Panc1 (cell line): ENCODE results near the gene ABCF3. TPM values are rescaled to one million over a fixed set of nuclear protein-coding genes. Genes with fewer than 3 reads are reported as not detected.
A peak's percentile ranks its signal among the peaks of the same experiment; 100 is the strongest.

ENCODE experiments used
- ATAC-seq: fragments of 200-7000 bp; cut with Tn5 transposase; 2 replicates; pipeline ENCODE4 v1.9.1; 2020; ENCODE audit warnings: mild to moderate bottlenecking, moderate library complexity
- BruUV-seq: library from RNA; stranded (reverse); fragments of 400-500 nt; replicated peaks from 2 replicates; lab custom pipeline; 2021; lab: Mats Ljungman, UMichigan
- CTCF ChIA-PET: fragments of 300-600 bp; sonication (Branson Sonifier 250); formaldehyde crosslinking; loops from one replicate; lab custom pipeline; 2022; ENCODE audit warnings: antibody characterized with exemption; lab: Charles Lee
- POLR2A ChIA-PET: fragments of 300-600 bp; sonication (Branson Sonifier 250); formaldehyde crosslinking; loops from one replicate; lab custom pipeline; 2022; ENCODE audit warnings: antibody characterized with exemption; lab: Charles Lee
- DNase-seq: peaks from one replicate; pipeline ENCODE4 v3.0.0-alpha.2; 2010; ENCODE audit warnings: low read depth, low spot score
- H3K27ac ChIP-seq: 2 replicates; pipeline ENCODE4 v1.5.1; 2011; ENCODE audit warnings: mild to moderate bottlenecking, low read length, inconsistent platforms
- H3K27me3 ChIP-seq: fragments of 200-500 bp; sonication (Bioruptor generic); 2 replicates; pipeline ENCODE4 v1.6.0; 2014; ENCODE audit warnings: low read length, inconsistent platforms; ENCODE audit not compliant: control insufficient read depth, insufficient read depth
- H3K36me3 ChIP-seq: fragments of 200-500 bp; sonication (Bioruptor generic); 2 replicates; pipeline ENCODE4 v1.5.1; 2014; ENCODE audit warnings: inconsistent platforms, mild to moderate bottlenecking, low read length, moderate library complexity; ENCODE audit not compliant: control insufficient read depth, insufficient read depth
- H3K4me1 ChIP-seq: 2 replicates; pipeline ENCODE4 v1.5.1; 2011; ENCODE audit warnings: inconsistent platforms, mild to moderate bottlenecking, low read length, moderate library complexity; ENCODE audit not compliant: control insufficient read depth, insufficient read depth
- H3K4me3 ChIP-seq, 2 experiments: 2 replicates each; pipeline ENCODE4 v1.5.1; 2011 to 2012; ENCODE audit warnings: low read depth in 2 of 2, low read length in 2 of 2, mild to moderate bottlenecking in 2 of 2, inconsistent platforms in 1 of 2, moderate library complexity in 1 of 2
- H3K9me3 ChIP-seq: fragments of 200-500 bp; sonication (Bioruptor generic); 2 replicates; pipeline ENCODE4 v1.5.1; 2014; ENCODE audit warnings: low read depth, mild to moderate bottlenecking, inconsistent platforms, low read length, moderate library complexity; ENCODE audit not compliant: control insufficient read depth, insufficient read depth
- CTCF ChIP-seq: fragments of 450-650 bp; IDR thresholded peaks from 2 replicates; pipeline ENCODE4 v1.5.1; 2017; ENCODE audit warnings: mild to moderate bottlenecking
- POLR2AphosphoS5 ChIP-seq: IDR thresholded peaks from 2 replicates; pipeline ENCODE4 v1.6.1; 2012; ENCODE audit warnings: mild to moderate bottlenecking, low read depth, low read length, moderate library complexity
- SIN3A ChIP-seq: IDR thresholded peaks from 2 replicates; pipeline ENCODE4 v1.6.1; 2012; ENCODE audit warnings: low read depth, mild to moderate bottlenecking, low read length, moderate library complexity, borderline replicate concordance; ENCODE audit not compliant: insufficient read depth
- TCF7L2 ChIP-seq: IDR thresholded peaks from 2 replicates; pipeline ENCODE4 v1.6.1; 2011; ENCODE audit warnings: mild to moderate bottlenecking, low read depth, low read length, inconsistent platforms
- in situ Hi-C: cut with HindIII; loops from 2 replicates; pipeline ENCODE4 v1.10.0; 2016; ENCODE audit warnings: low sequenced_read_pairs, low pct_unique_long_range_greater_than_20kb
- intact Hi-C: fragments of 100-400 bp; cut with micrococcal nuclease; formaldehyde crosslinking; loops from one replicate; pipeline ENCODE4 v1.10.0; 2022; ENCODE audit not compliant: unreplicated experiment
- total RNA-seq: library from RNA; stranded (reverse); gene quantifications from one replicate; pipeline ENCODE4 v1.2.1, GENCODE V29; 2021; ENCODE audit not compliant: unreplicated experiment
- TF ChIP-seq, protein P1 (sequence below), 2 experiments: IDR thresholded peaks; 2 replicates each; pipeline ENCODE4 v1.6.1; 2011 to 2012; ENCODE audit warnings: low read depth in 2 of 2, control low read depth in 1 of 2, low read length in 1 of 2, mild to moderate bottlenecking in 1 of 2, moderate library complexity in 1 of 2; ENCODE audit not compliant: insufficient read depth in 1 of 2

The ABCF3 gene
- total RNA-seq, 1 experiment from 2014 or later = 101 TPM

DNA sequence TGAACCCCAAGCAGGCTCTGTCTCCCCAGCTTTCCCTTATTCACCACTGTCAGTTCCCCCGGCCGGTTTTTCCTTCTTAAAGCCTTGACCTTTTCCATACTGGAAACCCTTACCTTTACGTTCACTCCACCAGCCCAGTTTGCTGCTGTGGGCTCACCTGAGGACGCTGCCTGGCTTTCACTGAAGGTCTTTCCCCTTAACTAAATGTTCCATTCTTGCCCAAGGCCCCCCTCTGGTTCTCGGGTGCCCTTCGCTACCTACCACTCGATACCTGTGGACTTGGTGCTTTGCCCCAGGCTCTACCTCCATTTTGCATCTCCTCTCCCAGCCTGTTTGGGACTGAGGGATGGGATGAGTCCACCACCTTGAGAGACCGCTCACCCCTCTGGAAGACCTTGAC, 10.5 kb upstream of the ABCF3 start:
- ChIA-PET CTCF (interaction anchor here (1.0 kb wide), 1 partner anchor 11 kb away, joined by 3 read pairs; the partner anchor contains the start of gene ABCF3), POLR2A (no interaction called here)
- no peaks in the 10 kb centered on the region for H3K27me3 ChIP-seq
- H3K4me3 ChIP-seq = peak overlapping the region; percentile 80 to 86
- H3K9me3 ChIP-seq = no peaks in the 10 kb centered on the region
- DNase-seq (no peak), ATAC-seq (no peak)
- peaks cover 11% of the 10 kb centered on the region; the same call in 1 of the 2 replicates for H3K36me3 ChIP-seq
- BruUV-seq = no TSS peak
- intact Hi-C loops (loop anchor here (5.0 kb wide), 1 partner anchor 1158 kb away; no protein-coding TSS in a partner anchor), in situ Hi-C loops (no loop called here)
- TF ChIP-seq CTCF (no peak), SIN3A (no peak)
- TF ChIP-seq, protein P1, sequence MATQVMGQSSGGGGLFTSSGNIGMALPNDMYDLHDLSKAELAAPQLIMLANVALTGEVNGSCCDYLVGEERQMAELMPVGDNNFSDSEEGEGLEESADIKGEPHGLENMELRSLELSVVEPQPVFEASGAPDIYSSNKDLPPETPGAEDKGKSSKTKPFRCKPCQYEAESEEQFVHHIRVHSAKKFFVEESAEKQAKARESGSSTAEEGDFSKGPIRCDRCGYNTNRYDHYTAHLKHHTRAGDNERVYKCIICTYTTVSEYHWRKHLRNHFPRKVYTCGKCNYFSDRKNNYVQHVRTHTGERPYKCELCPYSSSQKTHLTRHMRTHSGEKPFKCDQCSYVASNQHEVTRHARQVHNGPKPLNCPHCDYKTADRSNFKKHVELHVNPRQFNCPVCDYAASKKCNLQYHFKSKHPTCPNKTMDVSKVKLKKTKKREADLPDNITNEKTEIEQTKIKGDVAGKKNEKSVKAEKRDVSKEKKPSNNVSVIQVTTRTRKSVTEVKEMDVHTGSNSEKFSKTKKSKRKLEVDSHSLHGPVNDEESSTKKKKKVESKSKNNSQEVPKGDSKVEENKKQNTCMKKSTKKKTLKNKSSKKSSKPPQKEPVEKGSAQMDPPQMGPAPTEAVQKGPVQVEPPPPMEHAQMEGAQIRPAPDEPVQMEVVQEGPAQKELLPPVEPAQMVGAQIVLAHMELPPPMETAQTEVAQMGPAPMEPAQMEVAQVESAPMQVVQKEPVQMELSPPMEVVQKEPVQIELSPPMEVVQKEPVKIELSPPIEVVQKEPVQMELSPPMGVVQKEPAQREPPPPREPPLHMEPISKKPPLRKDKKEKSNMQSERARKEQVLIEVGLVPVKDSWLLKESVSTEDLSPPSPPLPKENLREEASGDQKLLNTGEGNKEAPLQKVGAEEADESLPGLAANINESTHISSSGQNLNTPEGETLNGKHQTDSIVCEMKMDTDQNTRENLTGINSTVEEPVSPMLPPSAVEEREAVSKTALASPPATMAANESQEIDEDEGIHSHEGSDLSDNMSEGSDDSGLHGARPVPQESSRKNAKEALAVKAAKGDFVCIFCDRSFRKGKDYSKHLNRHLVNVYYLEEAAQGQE (IDR thresholded peaks at IDR 0.05; ENCODE audit: insufficient read depth in 1 of 2, low read depth in 2 of 2, low read length in 1 of 2) = no peak
- H3K4me1 ChIP-seq = peaks cover 18% of the 10 kb centered on the region
- H3K27ac ChIP-seq = peak overlapping the region; percentile 88

- DNase-seq (no peak), ATAC-seq (no peak; the same call in 1 of the 2 replicates)
- in situ Hi-C loops = no loop called here
- POLR2A ChIA-PET = no interaction called here
- Histone ChIP-seq H3K36me3 (peaks cover 9% of the 10 kb centered on the region; the same call in 1 of the 2 replicates), H3K27ac (peak overlapping the region; percentile 88), H3K9me3 (no peaks in the 10 kb centered on the region), H3K27me3 (no peaks in the 10 kb centered on the region), H3K4me1 (peaks cover 18% of the 10 kb centered on the region), H3K4me3 (peak overlapping the region; percentile 80 to 86)
- TF ChIP-seq CTCF = no peak
- no peak for TF ChIP-seq SIN3A
- no peak for TF ChIP-seq TCF7L2
- no peak for TF ChIP-seq POLR2AphosphoS5
- TF ChIP-seq, protein P1 (IDR thresholded peaks at IDR 0.05; ENCODE audit: insufficient read depth in 1 of 2, low read depth in 2 of 2, low read length in 1 of 2) = no peak
- CTCF ChIA-PET = interaction anchor here (1.0 kb wide), 1 partner anchor 10 kb away, joined by 3 read pairs; the partner anchor contains the start of gene ABCF3
- BruUV-seq = TSS peak; percentile 51
- intact Hi-C loops = loop anchor here (5.0 kb wide), 1 partner anchor 1159 kb away; no protein-coding TSS in a partner anchor
Observed at GRCh38 chr3:184175981-184176376, 10.0 kb upstream of the ABCF3 start.
